Neuron (in vitro differentiated cells): ENCODE data around the gene TLK1.

Source experiments
- H2AFZ ChIP-seq: one replicate; pipeline ENCODE4 v1.6.1; 2013; ENCODE audit warnings: low read depth, mild to moderate bottlenecking, inconsistent platforms, low read length, moderate library complexity
- H3K27me3 ChIP-seq: one replicate; pipeline ENCODE4 v1.6.1; 2013; ENCODE audit warnings: low read length; ENCODE audit not compliant: insufficient read depth
- H3K36me3 ChIP-seq: one replicate; pipeline ENCODE4 v1.6.1; 2013; ENCODE audit warnings: low read length; ENCODE audit not compliant: insufficient read depth
- H3K4me1 ChIP-seq: one replicate; pipeline ENCODE4 v1.6.1; 2013; ENCODE audit warnings: low read length; ENCODE audit not compliant: insufficient read depth
- H3K4me3 ChIP-seq: 2 replicates; pipeline ENCODE4 v1.5.1; 2013; ENCODE audit warnings: mild to moderate bottlenecking, low read length, moderate library complexity
- H3K9me3 ChIP-seq: one replicate; pipeline ENCODE4 v1.6.1; 2013; ENCODE audit warnings: low read length

The TLK1 gene

GRCh38 chr2:170967553-170967952, 193.1 kb downstream of the TLK1 start:
- peaks cover 56% of the 10 kb centered on the region for H3K36me3 ChIP-seq

GRCh38 chr2:170966648-170967396, 193.9 kb downstream of the TLK1 start:
- H3K4me3 ChIP-seq, result no peak overlapping the region
- H2AFZ ChIP-seq, result no peak overlapping the region
- H3K36me3 ChIP-seq, result peaks cover 64% of the 10 kb centered on the region
- no peaks in the 10 kb centered on the region for H3K27me3 ChIP-seq
- no peaks in the 10 kb centered on the region for H3K4me1 ChIP-seq
- no peaks in the 10 kb centered on the region for H3K9me3 ChIP-seq

More at GRCh38 chr2:170967553-170967952, 193.1 kb downstream of the TLK1 start:
- Histone ChIP-seq H3K27me3 (no peaks in the 10 kb centered on the region), H3K9me3 (no peaks in the 10 kb centered on the region), H3K4me1 (no peaks in the 10 kb centered on the region), H3K4me3 (no peak overlapping the region), H2AFZ (no peak overlapping the region)

- peaks cover 75% of the 10 kb centered on the region for H3K36me3 ChIP-seq
- H3K4me3 ChIP-seq, result no peak overlapping the region
- no peaks in the 10 kb centered on the region for H3K27me3 ChIP-seq
- H3K4me1 ChIP-seq, result peaks cover 3% of the 10 kb centered on the region
- no peaks in the 10 kb centered on the region for H3K9me3 ChIP-seq
- H2AFZ ChIP-seq, result no peak overlapping the region
These were observed 195.1 kb downstream of the TLK1 start for GRCh38 chr2:170965446-170966225.

- Histone ChIP-seq H3K36me3 (peaks cover 82% of the 10 kb centered on the region), H3K4me1 (peaks cover 3% of the 10 kb centered on the region), H3K9me3 (no peaks in the 10 kb centered on the region), H2AFZ (no peak overlapping the region), H3K27me3 (no peaks in the 10 kb centered on the region), H3K4me3 (no peak overlapping the region)
These were observed 197.3 kb downstream of the TLK1 start for GRCh38 chr2:170963386-170963785.

DNA sequence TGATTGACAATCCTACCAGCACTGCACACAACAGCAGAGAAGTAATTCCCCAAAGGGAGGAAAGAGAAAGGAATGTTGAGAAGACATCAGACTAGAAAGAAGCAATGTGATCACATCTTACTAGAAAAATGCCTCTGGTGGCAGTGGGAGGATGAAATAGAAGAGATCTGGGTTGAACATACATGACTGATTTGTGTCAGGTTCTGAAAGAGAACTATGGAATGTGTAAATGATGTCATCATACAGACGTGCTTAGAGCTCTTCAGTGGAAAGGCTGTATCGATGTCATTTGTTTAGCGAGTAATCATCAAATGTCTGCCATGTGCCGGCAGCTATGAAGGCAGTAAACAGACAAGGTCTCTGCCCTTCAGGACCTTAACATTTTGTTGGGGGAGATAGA, 206.8 kb downstream of the TLK1 start:
- no peak overlapping the region for H2AFZ ChIP-seq
- no peak overlapping the region for H3K4me3 ChIP-seq
- H3K9me3 ChIP-seq, result no peaks in the 10 kb centered on the region
- no peaks in the 10 kb centered on the region for H3K27me3 ChIP-seq
- H3K36me3 ChIP-seq, result peaks cover 91% of the 10 kb centered on the region
- H3K4me1 ChIP-seq, result no peaks in the 10 kb centered on the region

- Histone ChIP-seq H3K36me3 (peaks cover 61% of the 10 kb centered on the region), H3K4me3 (no peak overlapping the region), H3K9me3 (no peaks in the 10 kb centered on the region), H2AFZ (no peak overlapping the region), H3K4me1 (no peaks in the 10 kb centered on the region), H3K27me3 (no peaks in the 10 kb centered on the region)
These were observed 210.4 kb downstream of the TLK1 start for GRCh38 chr2:170950221-170950761.

- Histone ChIP-seq H3K36me3 (peaks cover 52% of the 10 kb centered on the region), H3K27me3 (no peaks in the 10 kb centered on the region), H3K4me3 (no peak overlapping the region), H2AFZ (no peak overlapping the region), H3K4me1 (no peaks in the 10 kb centered on the region), H3K9me3 (no peaks in the 10 kb centered on the region)
These were observed 211.3 kb downstream of the TLK1 start for GRCh38 chr2:170949415-170949814.

DNA sequence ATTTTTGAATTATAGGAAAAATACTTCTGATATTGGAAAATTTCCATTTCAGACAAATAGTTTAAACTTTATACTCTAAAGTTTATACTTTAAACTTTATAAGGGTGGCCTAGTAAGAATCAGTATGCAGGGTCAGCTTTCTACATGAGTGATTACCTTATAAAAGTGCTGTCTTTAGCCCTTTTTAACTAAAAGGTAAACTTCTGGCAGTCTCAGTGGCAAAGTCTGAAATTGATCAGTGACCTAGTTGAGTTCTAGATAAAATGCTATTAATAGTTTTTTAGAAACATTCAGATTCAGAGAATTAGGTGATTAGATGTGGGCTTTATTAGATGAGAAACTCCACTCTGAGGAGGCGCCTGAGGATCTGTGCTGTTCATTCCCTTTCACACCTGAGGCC, 216.1 kb downstream of the TLK1 start:
- Histone ChIP-seq H3K27me3 (no peaks in the 10 kb centered on the region), H3K9me3 (no peaks in the 10 kb centered on the region), H2AFZ (no peak overlapping the region), H3K4me1 (no peaks in the 10 kb centered on the region), H3K4me3 (no peak overlapping the region), H3K36me3 (peaks cover 10% of the 10 kb centered on the region)

DNA sequence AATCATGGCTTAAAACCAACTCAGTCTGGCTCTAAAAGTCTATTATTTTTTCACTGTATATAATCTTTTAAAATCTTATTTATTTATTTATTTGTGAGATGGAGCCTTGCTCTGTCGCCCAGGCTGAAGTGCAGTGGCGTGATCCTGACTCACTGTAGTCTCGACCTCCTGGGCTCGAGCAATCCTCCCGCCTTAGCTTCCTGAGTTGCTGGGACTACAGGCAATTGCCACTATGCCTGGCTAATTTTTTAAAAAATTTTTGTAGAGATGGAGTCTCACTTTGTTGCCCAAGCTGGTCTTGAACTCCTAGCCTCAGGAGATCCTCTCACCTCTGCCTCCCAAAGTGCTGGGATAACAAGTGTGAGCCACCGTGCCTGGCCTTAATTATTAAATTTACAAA, 217.1 kb downstream of the TLK1 start:
- Histone ChIP-seq H3K36me3 (peaks cover 5% of the 10 kb centered on the region), H3K4me1 (no peaks in the 10 kb centered on the region), H3K9me3 (no peaks in the 10 kb centered on the region), H3K27me3 (no peaks in the 10 kb centered on the region), H2AFZ (no peak overlapping the region), H3K4me3 (no peak overlapping the region)

DNA sequence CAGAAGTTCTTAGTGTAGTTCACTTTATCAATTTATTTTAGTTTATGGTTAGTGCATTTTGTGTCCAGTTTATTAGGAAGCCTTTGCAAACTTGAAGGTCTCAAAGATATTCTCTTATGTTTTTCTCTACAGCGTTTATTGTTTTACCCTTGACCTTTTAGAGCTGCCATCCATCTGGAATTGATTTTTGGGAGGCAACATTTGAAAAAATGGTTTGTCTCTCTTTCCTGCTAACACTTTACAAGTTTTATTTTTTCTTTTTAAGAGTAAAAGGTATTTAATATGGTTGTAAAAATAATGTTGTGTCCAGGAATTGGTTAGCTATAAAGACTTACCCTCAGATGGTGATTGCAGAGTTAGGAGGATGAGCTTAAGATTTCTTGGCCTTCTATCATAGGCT, 217.7 kb downstream of the TLK1 start:
- no peaks in the 10 kb centered on the region for H3K9me3 ChIP-seq
- H3K36me3 ChIP-seq, result peaks cover 4% of the 10 kb centered on the region
- H2AFZ ChIP-seq, result no peak overlapping the region
- no peaks in the 10 kb centered on the region for H3K4me1 ChIP-seq
- no peak overlapping the region for H3K4me3 ChIP-seq
- H3K27me3 ChIP-seq, result no peaks in the 10 kb centered on the region

DNA sequence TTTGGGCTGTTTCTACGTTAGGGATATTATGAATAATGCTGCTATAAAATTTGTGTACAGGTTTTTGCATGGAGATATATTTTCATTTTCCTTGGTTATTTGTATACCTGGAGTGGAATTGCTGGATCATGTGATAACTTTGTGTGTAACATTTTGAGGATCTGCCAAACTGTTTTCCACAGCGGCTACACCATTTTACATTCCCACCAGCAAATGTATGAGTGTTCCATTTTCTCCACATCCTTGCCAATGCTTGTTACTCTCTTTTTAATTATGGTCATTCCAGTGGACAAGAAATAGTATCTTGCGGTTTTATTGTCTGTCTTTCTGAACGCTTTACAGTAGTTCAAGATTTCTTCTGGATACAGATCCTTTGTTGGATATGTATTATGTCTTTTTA, 218.1 kb downstream of the TLK1 start:
- no peaks in the 10 kb centered on the region for H3K9me3 ChIP-seq
- no peaks in the 10 kb centered on the region for H3K4me1 ChIP-seq
- no peak overlapping the region for H2AFZ ChIP-seq
- no peak overlapping the region for H3K4me3 ChIP-seq
- H3K36me3 ChIP-seq, result peaks cover 4% of the 10 kb centered on the region
- no peaks in the 10 kb centered on the region for H3K27me3 ChIP-seq
